ENCODE measurements around the gene IP6K2. TPM values are rescaled to one million over a fixed set of nuclear protein-coding genes. Genes with fewer than 3 reads are reported as not detected.

Gene IP6K2
- total and polyA plus RNA-seq, 2 of the 13 experiments (the other 11 are each of a cell fraction or from before 2014, with no cell fraction given) = 85.5 to 112 TPM

DNA sequence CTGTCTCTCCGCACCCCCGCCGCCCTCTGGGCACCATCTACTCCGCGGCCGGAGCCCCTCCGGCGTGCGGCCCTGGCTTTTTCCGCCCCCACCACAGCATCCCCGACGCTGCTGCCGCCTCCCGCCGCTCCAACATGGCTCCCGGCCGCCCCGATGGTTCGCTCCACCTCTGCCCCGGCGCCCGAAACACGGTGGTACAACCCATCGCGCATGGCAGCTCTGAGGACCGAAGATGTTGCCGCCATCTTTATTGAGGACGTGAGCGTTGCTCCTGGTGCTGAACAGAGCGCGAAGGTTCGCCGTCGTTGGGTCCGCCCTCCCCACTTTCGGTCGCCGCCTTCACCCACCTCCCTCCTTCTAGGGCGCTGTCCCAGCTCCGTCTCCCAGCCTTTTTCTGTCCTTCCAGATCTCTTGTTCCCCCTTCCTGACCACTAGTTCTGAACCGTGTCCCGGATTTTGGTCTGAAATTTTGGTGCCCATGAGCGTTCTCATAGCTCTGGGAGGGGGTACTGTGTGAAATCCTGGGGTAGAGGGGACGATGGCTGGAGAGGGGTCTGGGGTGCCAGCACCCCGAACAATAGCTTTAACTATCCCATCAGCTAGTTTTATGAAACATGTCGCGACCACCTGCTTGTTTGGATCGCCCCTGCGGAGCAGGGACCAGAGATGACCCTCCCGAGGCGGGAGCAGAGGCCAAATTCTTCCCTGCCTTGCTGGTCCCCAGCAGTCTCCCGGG, 54.1 kb downstream of the IP6K2 start, which contains the start of gene CELSR3:
Gene CELSR3, minus strand, starts transcription at position 134 of the 736 bp plus-strand sequence. CDS start 252 bp downstream, outside the sequence.
- Histone ChIP-seq H3K9me3 (ENCODE audit: low read length) (no peaks in the 10 kb centered on the region), H3K27ac (ENCODE audit: extremely low read length, insufficient read depth, low read length) (peak within 1 kb of the TSS; percentile 96), H3K36me3 (replicated peaks in 1 of 2; ENCODE audit: control insufficient read depth in 1 of 2, insufficient read depth in 2 of 2, low read length in 2 of 2) (peaks cover 1 to 3% of the 10 kb centered on the region in 2 experiments; a peak in 2 of 5 replicates), H3K4me1 (ENCODE audit: insufficient read depth, low read length) (peaks cover 21% of the 10 kb centered on the region), H3K9ac (ENCODE audit: insufficient read depth, low read depth, low read length) (peak within 1 kb of the TSS; percentile 94), H4K20me1 (ENCODE audit: insufficient read depth, low read length) (peaks cover 6% of the 10 kb centered on the region), H2AFZ (ENCODE audit: low read length) (no peak within 1 kb of the TSS), H3K4me2 (ENCODE audit: low read depth, low read length) (peak within 1 kb of the TSS; percentile 88), H3K79me2 (ENCODE audit: insufficient read depth, low read length) (no peaks in the 10 kb centered on the region), H3K4me3 (replicated peaks in 1 of 3; ENCODE audit: insufficient read depth in 1 of 3, low read depth in 2 of 3, low read length in 3 of 3) (peak within 1 kb of the TSS; percentile 56 to 77 (median 58); a peak in 5 of 6 replicates), H3K27me3 (ENCODE audit: control insufficient read depth in 1 of 2, insufficient read depth in 2 of 2, low read length in 2 of 2) (no peaks in the 10 kb centered on the region)
- BruUV-seq (replicated peaks) = no TSS peak
- CTCF ChIA-PET (ENCODE audit: low intra/inter-chr PET ratio, low total read pairs) = interaction anchor here (1.6 kb wide), 1 partner anchor 23 kb away, joined by 4 read pairs; the partner anchor contains the start of gene NCKIPSD
- ATAC-seq (peak; percentile 32), DNase-seq (ENCODE audit: low spot score) (peak; percentile 69), FAIRE-seq (no peak)
- intact Hi-C loops (cut with micrococcal nuclease; ENCODE audit: unreplicated experiment) (no loop called here), in situ Hi-C loops (cut with HindIII; ENCODE audit: extremely low pct_ligation_motif_present, low pct_unique_long_range_greater_than_20kb) (no loop called here)
- 32% methylated on average over 26 of the region's 52 CpGs for WGBS (ENCODE audit: low lambda C conversion rate)
- POLR2A ChIA-PET = interaction anchor here (0.5 to 4.0 kb wide), 18 partner anchors 13 to 769 kb away, joined by 3 to 40 read pairs (median 4); partner anchors contain the start of genes IP6K2, NCKIPSD, PFKFB4 and SLC26A6
- no peak for TF ChIP-seq ZKSCAN5 (CRISPR knock-in tag; IDR thresholded peaks at IDR 0.05)
- TF ChIP-seq HOXA3 (CRISPR knock-in tag; IDR thresholded peaks at IDR 0.05) = peak; percentile 85
- TF ChIP-seq SALL1 (CRISPR knock-in tag; IDR thresholded peaks at IDR 0.05) = peak; percentile 34; the same call in 1 of the 2 replicates
- TF ChIP-seq ZNF557 (CRISPR knock-in tag; IDR thresholded peaks at IDR 0.05) = no peak
- TF ChIP-seq BHLHE40 (IDR thresholded peaks at IDR 0.05; ENCODE audit: low read length) = peak; percentile 82
- peak; percentile 24; the same call in 1 of the 2 replicates for TF ChIP-seq ZBTB38 (CRISPR knock-in tag; IDR thresholded peaks at IDR 0.05)
- TF ChIP-seq, protein P1, sequence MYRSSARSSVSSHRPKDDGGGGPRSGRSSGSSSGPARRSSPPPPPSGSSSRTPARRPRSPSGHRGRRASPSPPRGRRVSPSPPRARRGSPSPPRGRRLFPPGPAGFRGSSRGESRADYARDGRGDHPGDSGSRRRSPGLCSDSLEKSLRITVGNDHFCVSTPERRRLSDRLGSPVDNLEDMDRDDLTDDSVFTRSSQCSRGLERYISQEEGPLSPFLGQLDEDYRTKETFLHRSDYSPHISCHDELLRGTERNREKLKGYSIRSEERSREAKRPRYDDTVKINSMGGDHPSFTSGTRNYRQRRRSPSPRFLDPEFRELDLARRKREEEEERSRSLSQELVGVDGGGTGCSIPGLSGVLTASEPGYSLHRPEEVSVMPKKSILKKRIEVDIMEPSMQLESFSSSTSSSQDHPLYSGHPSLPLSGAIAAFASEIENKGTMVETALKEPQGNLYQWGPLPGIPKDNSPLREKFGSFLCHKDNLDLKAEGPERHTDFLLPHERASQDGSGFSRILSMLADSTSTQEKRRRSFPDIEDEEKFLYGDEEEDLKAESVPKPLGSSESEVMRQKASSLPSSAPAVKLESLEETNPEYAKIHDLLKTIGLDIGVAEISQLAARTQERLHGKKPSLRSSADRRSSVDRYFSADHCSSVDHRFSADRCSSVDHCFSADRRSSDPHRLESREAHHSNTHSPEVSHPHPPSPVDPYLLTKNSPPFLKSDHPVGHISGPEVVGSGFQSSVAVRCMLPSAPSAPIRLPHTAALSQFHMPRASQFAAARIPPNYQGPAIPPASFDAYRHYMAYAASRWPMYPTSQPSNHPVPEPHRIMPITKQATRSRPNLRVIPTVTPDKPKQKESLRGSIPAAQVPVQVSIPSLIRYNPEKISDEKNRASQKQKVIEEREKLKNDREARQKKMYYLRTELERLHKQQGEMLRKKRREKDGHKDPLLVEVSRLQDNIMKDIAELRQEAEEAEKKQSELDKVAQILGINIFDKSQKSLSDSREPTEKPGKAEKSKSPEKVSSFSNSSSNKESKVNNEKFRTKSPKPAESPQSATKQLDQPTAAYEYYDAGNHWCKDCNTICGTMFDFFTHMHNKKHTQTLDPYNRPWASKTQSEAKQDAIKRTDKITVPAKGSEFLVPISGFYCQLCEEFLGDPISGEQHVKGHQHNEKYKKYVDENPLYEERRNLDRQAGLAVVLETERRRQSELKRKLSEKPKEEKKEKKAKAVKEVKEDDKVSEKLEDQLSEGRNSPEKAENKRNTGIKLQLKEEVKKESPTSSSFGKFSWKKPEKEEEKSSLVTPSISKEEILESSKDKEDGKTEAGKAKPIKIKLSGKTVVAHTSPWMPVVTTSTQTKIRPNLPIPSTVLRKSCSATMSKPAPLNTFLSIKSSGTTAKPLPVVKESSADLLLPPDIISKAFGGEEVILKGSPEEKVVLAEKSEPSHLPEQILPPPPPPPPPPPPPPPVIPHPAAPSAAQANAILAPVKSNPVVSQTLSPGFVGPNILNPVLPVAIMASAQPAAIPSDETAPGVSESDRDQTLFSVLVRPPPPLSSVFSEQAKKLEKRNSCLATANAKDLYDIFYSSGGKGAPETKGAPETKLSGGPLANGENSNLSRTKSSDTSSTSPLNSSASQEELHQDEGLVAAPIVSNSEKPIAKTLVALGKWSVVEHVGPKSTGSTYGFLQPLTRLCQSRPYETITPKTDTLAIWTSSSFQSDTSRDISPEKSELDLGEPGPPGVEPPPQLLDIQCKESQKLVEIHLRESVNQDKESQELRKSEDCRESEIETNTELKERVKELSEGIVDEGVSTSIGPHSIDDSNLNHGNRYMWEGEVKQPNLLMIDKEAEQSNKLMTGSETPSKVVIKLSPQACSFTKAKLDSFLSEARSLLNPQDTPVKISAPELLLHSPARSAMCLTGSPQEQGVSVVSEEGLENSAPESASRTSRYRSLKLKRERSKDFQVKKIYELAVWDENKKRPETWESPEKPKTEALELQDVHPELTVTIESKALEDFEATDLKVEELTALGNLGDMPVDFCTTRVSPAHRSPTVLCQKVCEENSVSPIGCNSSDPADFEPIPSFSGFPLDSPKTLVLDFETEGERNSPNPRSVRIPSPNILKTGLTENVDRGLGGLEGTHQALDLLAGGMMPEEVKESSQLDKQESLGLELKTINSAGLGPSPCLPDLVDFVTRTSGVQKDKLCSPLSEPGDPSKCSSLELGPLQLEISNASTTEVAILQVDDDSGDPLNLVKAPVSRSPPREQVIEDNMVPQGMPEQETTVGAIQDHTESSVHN (CRISPR knock-in tag; IDR thresholded peaks at IDR 0.05) = no peak
- TF ChIP-seq ZNF354B (CRISPR knock-in tag; IDR thresholded peaks at IDR 0.05) = no peak
- peak; percentile 72; the same call in 1 of the 2 replicates for TF ChIP-seq ZNF337 (CRISPR knock-in tag; IDR thresholded peaks at IDR 0.05; ENCODE audit: borderline replicate concordance, low read depth)
- TF ChIP-seq RARG (CRISPR knock-in tag; IDR thresholded peaks at IDR 0.05; ENCODE audit: low read depth) = no peak
- TF ChIP-seq ZNF781 (CRISPR knock-in tag; IDR thresholded peaks at IDR 0.05; ENCODE audit: borderline replicate concordance, not compliant biosample characterization) = peak; percentile 7

Measured in HepG2 (cell line).